BE2C (cell line): ENCODE results near the gene PTCD1.
A peak's percentile ranks its signal among the peaks of the same experiment; 100 is the strongest.
"Not testable (repeated sequence)": the region's sequence is repeated elsewhere in the genome, so short reads cannot be mapped to it uniquely, and the experiment has no call there.

Experiments
- DNase-seq: peaks from one replicate; pipeline ENCODE4 v3.0.0-alpha.2; 2020
- H3K27me3 ChIP-seq: fragments of 250-450 bp; sonication (Bioruptor Pico); 2 replicates; pipeline ENCODE4 v1.5.1; 2020; ENCODE audit warnings: mild to moderate bottlenecking
- H3K36me3 ChIP-seq: fragments of 250-450 bp; sonication (Bioruptor Pico); 2 replicates; pipeline ENCODE4 v1.5.1; 2020; ENCODE audit warnings: mild to moderate bottlenecking
- H3K4me1 ChIP-seq: fragments of 250-450 bp; sonication (Bioruptor Pico); 2 replicates; pipeline ENCODE4 v1.5.1; 2020
- H3K4me3 ChIP-seq: 2 replicates; pipeline ENCODE4 v1.5.1; 2011; ENCODE audit warnings: low read depth, low read length
- H3K9me3 ChIP-seq: fragments of 250-450 bp; sonication (Bioruptor Pico); 2 replicates; pipeline ENCODE4 v1.5.1; 2020
- CTCF ChIP-seq: IDR thresholded peaks from 2 replicates; pipeline ENCODE4 v1.5.1; 2012; ENCODE audit warnings: mild to moderate bottlenecking, low read depth, low read length

PTCD1 gene

GRCh38 chr7:99440195-99440594 is 1.6 kb upstream of the PTCD1 start:
- peaks cover 46% of the 10 kb centered on the region for H3K36me3 ChIP-seq

GRCh38 chr7:99437946-99438572 is 539 bp downstream of the PTCD1 start:
- H3K4me3 ChIP-seq: peak overlapping the region; percentile 84
- no peaks in the 10 kb centered on the region; the same call in 1 of the 2 replicates for H3K4me1 ChIP-seq
- H3K9me3 ChIP-seq: no peaks in the 10 kb centered on the region
- no peaks in the 10 kb centered on the region for H3K27me3 ChIP-seq
- no peak for TF ChIP-seq CTCF
- DNase-seq: no peak
- peaks cover 45% of the 10 kb centered on the region for H3K36me3 ChIP-seq

More at GRCh38 chr7:99440195-99440594, 1.6 kb upstream of the PTCD1 start:
- no peak for DNase-seq
- TF ChIP-seq CTCF: no peak
- Histone ChIP-seq H3K4me1 (no peaks in the 10 kb centered on the region; the same call in 1 of the 2 replicates), H3K27me3 (no peaks in the 10 kb centered on the region), H3K9me3 (no peaks in the 10 kb centered on the region), H3K4me3 (no peak overlapping the region; the same call in 1 of the 2 replicates)

- Histone ChIP-seq H3K4me3 (no peak overlapping the region), H3K9me3 (no peaks in the 10 kb centered on the region), H3K27me3 (no peaks in the 10 kb centered on the region), H3K36me3 (peaks cover 65% of the 10 kb centered on the region), H3K4me1 (no peaks in the 10 kb centered on the region; the same call in 1 of the 2 replicates)
- TF ChIP-seq CTCF: no peak
- DNase-seq: no peak
Observed at GRCh38 chr7:99433158-99433557, 5.4 kb downstream of the PTCD1 start.

- peaks cover 65% of the 10 kb centered on the region for H3K36me3 ChIP-seq
- not testable (repeated sequence) for H3K4me1 ChIP-seq, H3K9me3 ChIP-seq, H3K27me3 ChIP-seq, DNase-seq, H3K4me3 ChIP-seq
Observed at GRCh38 chr7:99431756-99432540, 6.7 kb downstream of the PTCD1 start.

- peaks cover 69% of the 10 kb centered on the region for H3K36me3 ChIP-seq
- no peaks in the 10 kb centered on the region for H3K27me3 ChIP-seq
- no peaks in the 10 kb centered on the region for H3K9me3 ChIP-seq
- no peak for DNase-seq
- H3K4me1 ChIP-seq: no peaks in the 10 kb centered on the region
- no peak for TF ChIP-seq CTCF
- H3K4me3 ChIP-seq: no peak overlapping the region
Observed at GRCh38 chr7:99429756-99430155, 8.8 kb downstream of the PTCD1 start.

GRCh38 chr7:99428972-99429566 is 9.5 kb downstream of the PTCD1 start:
- Histone ChIP-seq H3K27me3 (no peaks in the 10 kb centered on the region), H3K36me3 (peaks cover 73% of the 10 kb centered on the region), H3K4me1 (no peaks in the 10 kb centered on the region), H3K9me3 (no peaks in the 10 kb centered on the region), H3K4me3 (no peak overlapping the region)
- no peak for TF ChIP-seq CTCF
- DNase-seq: no peak
